Keratinocyte (primary cell): ENCODE results near the gene WWC1. TPM values are rescaled to one million over a fixed set of nuclear protein-coding genes. Genes with fewer than 3 reads are reported as not detected.

ENCODE experiments used
- DNase-seq: peaks from one replicate; pipeline ENCODE4 v3.0.0-alpha.2; 2011; ENCODE audit warnings: low read depth, missing footprints, low spot score
- FAIRE-seq: peaks from 2 replicates; lab custom pipeline; 2011; peaks lifted over from hg19 to GRCh38; lab: Jason Lieb, UNC
- H2AFZ ChIP-seq: 2 replicates; pipeline ENCODE4 v1.6.0; 2012; ENCODE audit warnings: low read length, control low read depth, inconsistent platforms; ENCODE audit not compliant: control insufficient read depth
- H3K27ac ChIP-seq: 2 replicates; pipeline ENCODE4 v1.5.1; 2011; ENCODE audit warnings: low read length; ENCODE audit not compliant: control insufficient read depth, insufficient read depth
- H3K27me3 ChIP-seq: 3 replicates; pipeline ENCODE4 v1.6.0; 2011; ENCODE audit warnings: low read length; ENCODE audit not compliant: control insufficient read depth, insufficient read depth; ENCODE audit errors: extremely low read depth
- H3K36me3 ChIP-seq, 2 experiments: 2 replicates in 1 of 2; 3 replicates in 1 of 2; pipeline ENCODE4 v1.5.1; 2011; ENCODE audit warnings: low read length in 2 of 2, mild to moderate bottlenecking in 1 of 2; ENCODE audit not compliant: control insufficient read depth in 2 of 2, insufficient read depth in 2 of 2; ENCODE audit errors: extremely low read depth in 1 of 2
- H3K4me1 ChIP-seq: 3 replicates; pipeline ENCODE4 v1.5.1; 2011; ENCODE audit warnings: low read length; ENCODE audit not compliant: control insufficient read depth, insufficient read depth; ENCODE audit errors: extremely low read depth
- H3K4me2 ChIP-seq: 3 replicates; pipeline ENCODE4 v1.6.0; 2011; ENCODE audit warnings: low read depth, low read length; ENCODE audit not compliant: control insufficient read depth, insufficient read depth; ENCODE audit errors: extremely low read depth
- H3K4me3 ChIP-seq, 3 experiments: fragments of 200-600 bp in 1 of 3; sonication (generic) in 1 of 3; 2 replicates in 2 of 3; 3 replicates in 1 of 3; pipeline ENCODE4 v1.5.1; 2011 to 2016; ENCODE audit warnings: low read length in 3 of 3, mild to moderate bottlenecking in 3 of 3, control low read depth in 2 of 3, inconsistent platforms in 1 of 3, low read depth in 1 of 3, mixed read lengths in 1 of 3, mixed run types in 1 of 3, moderate library complexity in 1 of 3; ENCODE audit not compliant: control insufficient read depth in 2 of 3, insufficient read depth in 2 of 3; ENCODE audit errors: extremely low read depth in 1 of 3
- H3K79me2 ChIP-seq: 2 replicates; pipeline ENCODE4 v1.6.0; 2012; ENCODE audit warnings: low read length; ENCODE audit not compliant: control insufficient read depth, insufficient read depth
- H3K9ac ChIP-seq: 3 replicates; pipeline ENCODE4 v1.6.0; 2011; ENCODE audit warnings: low read length; ENCODE audit not compliant: control insufficient read depth, insufficient read depth; ENCODE audit errors: extremely low read depth
- H3K9me1 ChIP-seq: 3 replicates; pipeline ENCODE4 v1.6.0; 2011; ENCODE audit warnings: low read length; ENCODE audit not compliant: control insufficient read depth, insufficient read depth; ENCODE audit errors: extremely low read depth
- H3K9me3 ChIP-seq: 2 replicates; pipeline ENCODE4 v1.5.1; 2012; ENCODE audit warnings: low read depth, low read length; ENCODE audit not compliant: control insufficient read depth
- H4K20me1 ChIP-seq: 3 replicates; pipeline ENCODE4 v1.6.0; 2011; ENCODE audit warnings: low read length; ENCODE audit not compliant: control insufficient read depth, insufficient read depth; ENCODE audit errors: extremely low read depth
- CTCF ChIP-seq, 3 experiments: IDR thresholded peaks in 1 of 3; conservative IDR thresholded peaks in 1 of 3; optimal IDR thresholded peaks in 1 of 3; 2 replicates in 2 of 3; 3 replicates in 1 of 3; pipeline versions ENCODE3 to v1.5.1; 2011; ENCODE audit warnings: low read length in 3 of 3, mild to moderate bottlenecking in 3 of 3, moderate library complexity in 2 of 3, control low read depth in 1 of 3, inconsistent platforms in 1 of 3; ENCODE audit not compliant: insufficient read depth in 2 of 3; ENCODE audit errors: extremely low read depth in 1 of 3
- EZH2 ChIP-seq: IDR thresholded peaks from one replicate; pipeline ENCODE4 v1.6.1; 2012; ENCODE audit warnings: inconsistent platforms, mild to moderate bottlenecking, low read length, moderate library complexity
- dilution Hi-C: fragments of 300-500 bp; cut with MboI; formaldehyde crosslinking; loops from one replicate; pipeline ENCODE4 v1.7.0; 2020; ENCODE audit warnings: low sequenced_read_pairs; ENCODE audit not compliant: extremely low pct_ligation_motif_present
- polyA plus RNA-seq, 5 experiments: library from polyadenylated mRNA; depleted of rRNA in 3 of 5; stranded (reverse) in 3 of 5; stranded (forward) in 1 of 5; unstranded in 1 of 5; fragments of >200 nt; gene quantifications; 1 replicate in 1 of 5; 2 replicates in 3 of 5; 3 replicates in 1 of 5; pipeline versions ENCODE4 v1.2.1 to v1.2.3, GENCODE V29; 2011 to 2012; ENCODE audit warnings: missing spikeins in 2 of 5, low read depth in 1 of 5, low replicate concordance in 1 of 5

WWC1 gene
- polyA plus RNA-seq, 1 donor (not counting 4 experiments of a cell fraction or from before 2014, with no cell fraction given), result 19.8 TPM

- Histone ChIP-seq H3K27ac (no peak overlapping the region), H3K4me2 (no peak overlapping the region), H3K36me3 (peaks cover 34 to 43% of the 10 kb centered on the region in 2 experiments), H3K4me3 (no peak overlapping the region), H2AFZ (no peak overlapping the region), H3K9me3 (no peaks in the 10 kb centered on the region), H3K4me1 (no peaks in the 10 kb centered on the region), H3K9ac (no peak overlapping the region), H3K27me3 (no peaks in the 10 kb centered on the region), H3K9me1 (no peaks in the 10 kb centered on the region), H3K79me2 (no peaks in the 10 kb centered on the region), H4K20me1 (no peaks in the 10 kb centered on the region)
- DNase-seq (no peak), FAIRE-seq (no peak)
- dilution Hi-C loops, result no loop called here
- TF ChIP-seq EZH2 (no peak), CTCF (optimal IDR thresholded peaks at IDR 0.05 in 1 of 3, IDR thresholded peaks at IDR 0.05 in 1 of 3, conservative IDR thresholded peaks at IDR 0.05 in 1 of 3; ENCODE audit: extremely low read depth in 1 of 3, insufficient read depth in 2 of 3, low read length in 3 of 3) (no peak)
These were observed 133.3 kb downstream of the WWC1 start for GRCh38 chr5:168424594-168425323.

- Histone ChIP-seq H3K36me3 (peaks cover 45 to 49% of the 10 kb centered on the region in 2 experiments), H3K4me3 (no peak overlapping the region), H3K4me1 (no peaks in the 10 kb centered on the region), H4K20me1 (no peaks in the 10 kb centered on the region), H3K4me2 (no peak overlapping the region), H3K79me2 (no peaks in the 10 kb centered on the region), H3K27ac (no peak overlapping the region), H3K9me3 (no peaks in the 10 kb centered on the region), H3K9ac (no peak overlapping the region), H3K9me1 (no peaks in the 10 kb centered on the region), H2AFZ (no peak overlapping the region), H3K27me3 (no peaks in the 10 kb centered on the region)
- no peak for DNase-seq
- FAIRE-seq, result no peak
- dilution Hi-C loops, result no loop called here
- TF ChIP-seq EZH2 (no peak), CTCF (optimal IDR thresholded peaks at IDR 0.05 in 1 of 3, IDR thresholded peaks at IDR 0.05 in 1 of 3, conservative IDR thresholded peaks at IDR 0.05 in 1 of 3; ENCODE audit: extremely low read depth in 1 of 3, insufficient read depth in 2 of 3, low read length in 3 of 3) (no peak)
These were observed 134.8 kb downstream of the WWC1 start for GRCh38 chr5:168426007-168426863.
